D721Med (cell line): ENCODE data around the gene COX4I1.

Experiments
- DNase-seq: peaks from one replicate; pipeline ENCODE4 v3.0.0; 2011; ENCODE audit warnings: low spot score; ENCODE audit not compliant: insufficient read length
- FAIRE-seq: peaks from 2 replicates; lab custom pipeline; 2011; peaks lifted over from hg19 to GRCh38; lab: Jason Lieb, UNC
- CTCF ChIP-seq: IDR thresholded peaks from 2 replicates; pipeline ENCODE4 v1.5.1; 2012; ENCODE audit warnings: mild to moderate bottlenecking, control low read depth; ENCODE audit not compliant: insufficient read depth; ENCODE audit errors: missing control alignments

The COX4I1 gene

GRCh38 chr16:85823328-85823920, 23.9 kb downstream of the COX4I1 start:
- no peak for DNase-seq
- FAIRE-seq, result no peak
- no peak for TF ChIP-seq CTCF

- TF ChIP-seq CTCF, result no peak
- no peak for FAIRE-seq
- DNase-seq, result no peak
Observed at GRCh38 chr16:85824161-85825135, 25.0 kb downstream of the COX4I1 start.

GRCh38 chr16:85825326-85825725, 25.8 kb downstream of the COX4I1 start:
- DNase-seq, result no peak
- no peak for FAIRE-seq
- TF ChIP-seq CTCF, result no peak

GRCh38 chr16:85826686-85827247, 27.3 kb downstream of the COX4I1 start:
- no peak for DNase-seq
- TF ChIP-seq CTCF, result no peak
- FAIRE-seq, result no peak

- no peak for FAIRE-seq
- no peak for DNase-seq
- no peak for TF ChIP-seq CTCF
Observed at GRCh38 chr16:85828166-85828565, 28.7 kb downstream of the COX4I1 start.

- no peak for FAIRE-seq
- TF ChIP-seq CTCF, result no peak
- DNase-seq, result no peak
Observed at GRCh38 chr16:85829171-85829719, 29.8 kb downstream of the COX4I1 start.
